Ishikawa (cell line): ENCODE data around the gene ADCY1.

Experiments
- CEBPB ChIP-seq: IDR thresholded peaks from 2 replicates; pipeline ENCODE4 v1.6.1; 2012
- CREB1 ChIP-seq: IDR thresholded peaks from 2 replicates; pipeline ENCODE4 v1.6.1; 2012; ENCODE audit warnings: low read depth
- EGR1 ChIP-seq: IDR thresholded peaks from 2 replicates; pipeline ENCODE4 v1.6.1; 2012
- FOXM1 ChIP-seq: IDR thresholded peaks from 2 replicates; pipeline ENCODE4 v1.6.1; 2012; ENCODE audit warnings: low read depth, borderline replicate concordance
- MAX ChIP-seq: IDR thresholded peaks from 2 replicates; pipeline ENCODE4 v1.6.1; 2012
- NFIC ChIP-seq: IDR thresholded peaks from 2 replicates; pipeline ENCODE4 v1.6.1; 2012
- RAD21 ChIP-seq: IDR thresholded peaks from 2 replicates; pipeline ENCODE4 v1.6.1; 2012; ENCODE audit warnings: low read depth
- REST ChIP-seq: IDR thresholded peaks from 2 replicates; pipeline ENCODE4 v1.6.1; 2012; ENCODE audit warnings: low read depth, mild to moderate bottlenecking
- TAF1 ChIP-seq: IDR thresholded peaks from 2 replicates; pipeline ENCODE4 v1.6.1; 2012; ENCODE audit warnings: low read depth, mild to moderate bottlenecking
- TCF12 ChIP-seq: IDR thresholded peaks from 2 replicates; pipeline ENCODE4 v1.6.1; 2012; ENCODE audit warnings: low read depth
- TEAD4 ChIP-seq: IDR thresholded peaks from 2 replicates; pipeline ENCODE4 v1.6.1; 2012
- USF1 ChIP-seq: IDR thresholded peaks from 2 replicates; pipeline ENCODE4 v1.6.1; 2012
- YY1 ChIP-seq: IDR thresholded peaks from 2 replicates; pipeline ENCODE4 v1.6.1; 2012; ENCODE audit warnings: low read depth
- ZBTB7A ChIP-seq: IDR thresholded peaks from 2 replicates; pipeline ENCODE4 v1.6.1; 2012; ENCODE audit warnings: low read depth

GRCh38 chr7:45681596-45682357 lies 107.6 kb downstream of the ADCY1 start:
- no peak for TF ChIP-seq REST
- TF ChIP-seq CREB1 = no peak
- no peak for TF ChIP-seq RAD21
- no peak for TF ChIP-seq FOXM1
- TF ChIP-seq YY1 = no peak
- TF ChIP-seq NFIC = no peak
- no peak for TF ChIP-seq TAF1
- TF ChIP-seq CEBPB = no peak
- TF ChIP-seq TEAD4 = no peak
- TF ChIP-seq EGR1 = no peak
- no peak for TF ChIP-seq ZBTB7A
- no peak for TF ChIP-seq TCF12
- no peak for TF ChIP-seq USF1
- TF ChIP-seq MAX = no peak
